Panc1 (cell line): Measurements from ENCODE around the gene DNAAF8. TPM values are rescaled to one million over a fixed set of nuclear protein-coding genes. Genes with fewer than 3 reads are reported as not detected.

Experiments
- ATAC-seq: fragments of 200-7000 bp; cut with Tn5 transposase; 2 replicates; pipeline ENCODE4 v1.9.1; 2020; ENCODE audit warnings: mild to moderate bottlenecking, moderate library complexity
- BruUV-seq: library from RNA; stranded (reverse); fragments of 400-500 nt; replicated peaks from 2 replicates; lab custom pipeline; 2021; lab: Mats Ljungman, UMichigan
- CTCF ChIA-PET: fragments of 300-600 bp; sonication (Branson Sonifier 250); formaldehyde crosslinking; loops from one replicate; lab custom pipeline; 2022; ENCODE audit warnings: antibody characterized with exemption; lab: Charles Lee
- POLR2A ChIA-PET: fragments of 300-600 bp; sonication (Branson Sonifier 250); formaldehyde crosslinking; loops from one replicate; lab custom pipeline; 2022; ENCODE audit warnings: antibody characterized with exemption; lab: Charles Lee
- DNase-seq: peaks from one replicate; pipeline ENCODE4 v3.0.0-alpha.2; 2010; ENCODE audit warnings: low read depth, low spot score
- H3K27ac ChIP-seq: 2 replicates; pipeline ENCODE4 v1.5.1; 2011; ENCODE audit warnings: mild to moderate bottlenecking, low read length, inconsistent platforms
- H3K27me3 ChIP-seq: fragments of 200-500 bp; sonication (Bioruptor generic); 2 replicates; pipeline ENCODE4 v1.6.0; 2014; ENCODE audit warnings: low read length, inconsistent platforms; ENCODE audit not compliant: control insufficient read depth, insufficient read depth
- H3K36me3 ChIP-seq: fragments of 200-500 bp; sonication (Bioruptor generic); 2 replicates; pipeline ENCODE4 v1.5.1; 2014; ENCODE audit warnings: inconsistent platforms, mild to moderate bottlenecking, low read length, moderate library complexity; ENCODE audit not compliant: control insufficient read depth, insufficient read depth
- H3K4me1 ChIP-seq: 2 replicates; pipeline ENCODE4 v1.5.1; 2011; ENCODE audit warnings: inconsistent platforms, mild to moderate bottlenecking, low read length, moderate library complexity; ENCODE audit not compliant: control insufficient read depth, insufficient read depth
- H3K4me3 ChIP-seq, 2 experiments: 2 replicates each; pipeline ENCODE4 v1.5.1; 2011 to 2012; ENCODE audit warnings: low read depth in 2 of 2, low read length in 2 of 2, mild to moderate bottlenecking in 2 of 2, inconsistent platforms in 1 of 2, moderate library complexity in 1 of 2
- H3K9me3 ChIP-seq: fragments of 200-500 bp; sonication (Bioruptor generic); 2 replicates; pipeline ENCODE4 v1.5.1; 2014; ENCODE audit warnings: low read depth, mild to moderate bottlenecking, inconsistent platforms, low read length, moderate library complexity; ENCODE audit not compliant: control insufficient read depth, insufficient read depth
- CTCF ChIP-seq: fragments of 450-650 bp; IDR thresholded peaks from 2 replicates; pipeline ENCODE4 v1.5.1; 2017; ENCODE audit warnings: mild to moderate bottlenecking
- POLR2AphosphoS5 ChIP-seq: IDR thresholded peaks from 2 replicates; pipeline ENCODE4 v1.6.1; 2012; ENCODE audit warnings: mild to moderate bottlenecking, low read depth, low read length, moderate library complexity
- SIN3A ChIP-seq: IDR thresholded peaks from 2 replicates; pipeline ENCODE4 v1.6.1; 2012; ENCODE audit warnings: low read depth, mild to moderate bottlenecking, low read length, moderate library complexity, borderline replicate concordance; ENCODE audit not compliant: insufficient read depth
- TCF7L2 ChIP-seq: IDR thresholded peaks from 2 replicates; pipeline ENCODE4 v1.6.1; 2011; ENCODE audit warnings: mild to moderate bottlenecking, low read depth, low read length, inconsistent platforms
- in situ Hi-C: cut with HindIII; loops from 2 replicates; pipeline ENCODE4 v1.10.0; 2016; ENCODE audit warnings: low sequenced_read_pairs, low pct_unique_long_range_greater_than_20kb
- intact Hi-C: fragments of 100-400 bp; cut with micrococcal nuclease; formaldehyde crosslinking; loops from one replicate; pipeline ENCODE4 v1.10.0; 2022; ENCODE audit not compliant: unreplicated experiment
- total RNA-seq: library from RNA; stranded (reverse); gene quantifications from one replicate; pipeline ENCODE4 v1.2.1, GENCODE V29; 2021; ENCODE audit not compliant: unreplicated experiment
- TF ChIP-seq, protein P1 (sequence below), 2 experiments: IDR thresholded peaks; 2 replicates each; pipeline ENCODE4 v1.6.1; 2011 to 2012; ENCODE audit warnings: low read depth in 2 of 2, control low read depth in 1 of 2, low read length in 1 of 2, mild to moderate bottlenecking in 1 of 2, moderate library complexity in 1 of 2; ENCODE audit not compliant: insufficient read depth in 1 of 2

The DNAAF8 gene
- total RNA-seq, 1 experiment from 2014 or later, result 2.3 TPM

- intact Hi-C loops, result no loop called here
- ATAC-seq, result no peak
Measured at GRCh38 chr16:4788489-4788889, 54.2 kb downstream of the DNAAF8 start.

GRCh38 chr16:4788910-4789309 lies 54.6 kb downstream of the DNAAF8 start:
- POLR2A ChIA-PET, result interaction anchor here (0.6 kb wide), 1 partner anchor 27 kb away, joined by 6 read pairs; no protein-coding TSS in a partner anchor
- H3K9me3 ChIP-seq, result no peaks in the 10 kb centered on the region
- ATAC-seq (0 out of 2 replicates have a peak, but pooled peaks have one; percentile 7), DNase-seq (no peak)
- TF ChIP-seq CTCF (no peak), POLR2AphosphoS5 (no peak), SIN3A (no peak), TCF7L2 (no peak)
- TF ChIP-seq, protein P1, sequence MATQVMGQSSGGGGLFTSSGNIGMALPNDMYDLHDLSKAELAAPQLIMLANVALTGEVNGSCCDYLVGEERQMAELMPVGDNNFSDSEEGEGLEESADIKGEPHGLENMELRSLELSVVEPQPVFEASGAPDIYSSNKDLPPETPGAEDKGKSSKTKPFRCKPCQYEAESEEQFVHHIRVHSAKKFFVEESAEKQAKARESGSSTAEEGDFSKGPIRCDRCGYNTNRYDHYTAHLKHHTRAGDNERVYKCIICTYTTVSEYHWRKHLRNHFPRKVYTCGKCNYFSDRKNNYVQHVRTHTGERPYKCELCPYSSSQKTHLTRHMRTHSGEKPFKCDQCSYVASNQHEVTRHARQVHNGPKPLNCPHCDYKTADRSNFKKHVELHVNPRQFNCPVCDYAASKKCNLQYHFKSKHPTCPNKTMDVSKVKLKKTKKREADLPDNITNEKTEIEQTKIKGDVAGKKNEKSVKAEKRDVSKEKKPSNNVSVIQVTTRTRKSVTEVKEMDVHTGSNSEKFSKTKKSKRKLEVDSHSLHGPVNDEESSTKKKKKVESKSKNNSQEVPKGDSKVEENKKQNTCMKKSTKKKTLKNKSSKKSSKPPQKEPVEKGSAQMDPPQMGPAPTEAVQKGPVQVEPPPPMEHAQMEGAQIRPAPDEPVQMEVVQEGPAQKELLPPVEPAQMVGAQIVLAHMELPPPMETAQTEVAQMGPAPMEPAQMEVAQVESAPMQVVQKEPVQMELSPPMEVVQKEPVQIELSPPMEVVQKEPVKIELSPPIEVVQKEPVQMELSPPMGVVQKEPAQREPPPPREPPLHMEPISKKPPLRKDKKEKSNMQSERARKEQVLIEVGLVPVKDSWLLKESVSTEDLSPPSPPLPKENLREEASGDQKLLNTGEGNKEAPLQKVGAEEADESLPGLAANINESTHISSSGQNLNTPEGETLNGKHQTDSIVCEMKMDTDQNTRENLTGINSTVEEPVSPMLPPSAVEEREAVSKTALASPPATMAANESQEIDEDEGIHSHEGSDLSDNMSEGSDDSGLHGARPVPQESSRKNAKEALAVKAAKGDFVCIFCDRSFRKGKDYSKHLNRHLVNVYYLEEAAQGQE (IDR thresholded peaks at IDR 0.05; ENCODE audit: insufficient read depth in 1 of 2, low read depth in 2 of 2, low read length in 1 of 2), result no peak
- peaks cover 8% of the 10 kb centered on the region; the same call in 1 of the 2 replicates for H3K4me1 ChIP-seq
- BruUV-seq, result no TSS peak
- H3K27me3 ChIP-seq, result no peaks in the 10 kb centered on the region
- no peak overlapping the region for H3K4me3 ChIP-seq
- H3K27ac ChIP-seq, result no peak overlapping the region
- CTCF ChIA-PET, result interaction anchor here (0.6 kb wide), 1 partner anchor 198 kb away, joined by 7 read pairs; no protein-coding TSS in a partner anchor
- no peaks in the 10 kb centered on the region for H3K36me3 ChIP-seq
- intact Hi-C loops, result no loop called here
- in situ Hi-C loops, result no loop called here

More at GRCh38 chr16:4788489-4788889, 54.2 kb downstream of the DNAAF8 start:
- ChIA-PET CTCF (no interaction called here), POLR2A (no interaction called here)
- in situ Hi-C loops, result no loop called here
- Histone ChIP-seq H3K4me1 (peaks cover 8% of the 10 kb centered on the region; the same call in 1 of the 2 replicates), H3K9me3 (no peaks in the 10 kb centered on the region), H3K4me3 (no peak overlapping the region), H3K27me3 (no peaks in the 10 kb centered on the region), H3K27ac (no peak overlapping the region), H3K36me3 (no peaks in the 10 kb centered on the region)
- BruUV-seq, result no TSS peak
- TF ChIP-seq POLR2AphosphoS5, result no peak
- no peak for TF ChIP-seq TCF7L2
- TF ChIP-seq CTCF, result no peak
- TF ChIP-seq SIN3A, result no peak
- TF ChIP-seq, protein P1 (IDR thresholded peaks at IDR 0.05; ENCODE audit: insufficient read depth in 1 of 2, low read depth in 2 of 2, low read length in 1 of 2), result no peak
- DNase-seq, result no peak
